HG02852 (cell line): ENCODE data around the gene SYNM.

Experiments
- ATAC-seq: cut with Tn5 transposase; IDR thresholded peaks from one replicate; pipeline ENCODE4 v1.9.1; 2021; ENCODE audit warnings: mild to moderate bottlenecking, moderate library complexity; ENCODE audit not compliant: unreplicated experiment

SYNM gene

GRCh38 chr15:99135194-99135593 is 30.3 kb downstream of the SYNM start:
- ATAC-seq, result peak; percentile 86

GRCh38 chr15:99137111-99137546 is 32.2 kb downstream of the SYNM start:
- ATAC-seq, result no peak

GRCh38 chr15:99137877-99138276 is 33.0 kb downstream of the SYNM start:
- ATAC-seq, result no peak

GRCh38 chr15:99138491-99138982 is 33.7 kb downstream of the SYNM start:
- ATAC-seq, result no peak

- ATAC-seq, result no peak
These were observed 34.4 kb downstream of the SYNM start for GRCh38 chr15:99139276-99139675.

- ATAC-seq, result no peak
These were observed 35.7 kb downstream of the SYNM start for GRCh38 chr15:99140590-99140989.

- ATAC-seq, result no peak
These were observed 37.1 kb downstream of the SYNM start for GRCh38 chr15:99141943-99142342.

- no peak for ATAC-seq
These were observed 37.7 kb downstream of the SYNM start for GRCh38 chr15:99142562-99142961.

GRCh38 chr15:99143242-99143641 is 38.4 kb downstream of the SYNM start:
- no peak for ATAC-seq

- ATAC-seq, result no peak
These were observed 39.1 kb downstream of the SYNM start for GRCh38 chr15:99143655-99144610.

GRCh38 chr15:99145005-99145404 is 40.1 kb downstream of the SYNM start:
- ATAC-seq, result no peak

- ATAC-seq, result no peak
These were observed 40.9 kb downstream of the SYNM start for GRCh38 chr15:99145778-99146177.

- ATAC-seq, result no peak
These were observed 41.8 kb downstream of the SYNM start for GRCh38 chr15:99146661-99147060.

- no peak for ATAC-seq
These were observed 44.0 kb downstream of the SYNM start for GRCh38 chr15:99148851-99149276.

- ATAC-seq, result no peak
These were observed 44.5 kb downstream of the SYNM start for GRCh38 chr15:99149366-99149765.

- no peak for ATAC-seq
These were observed 46.3 kb downstream of the SYNM start for GRCh38 chr15:99151156-99151555.

GRCh38 chr15:99153026-99153535 is 48.2 kb downstream of the SYNM start:
- ATAC-seq, result no peak

GRCh38 chr15:99154271-99154670 is 49.4 kb downstream of the SYNM start:
- no peak for ATAC-seq

GRCh38 chr15:99155961-99156443 is 51.1 kb downstream of the SYNM start:
- ATAC-seq, result no peak

GRCh38 chr15:99157456-99157855 is 52.6 kb downstream of the SYNM start:
- ATAC-seq, result no peak

GRCh38 chr15:99158626-99159412 is 53.9 kb downstream of the SYNM start:
- no peak for ATAC-seq
